ENCODE results near the gene NUP210. TPM values are rescaled to one million over a fixed set of nuclear protein-coding genes. Genes with fewer than 3 reads are reported as not detected.

The NUP210 gene
- total RNA-seq, 1 experiment from 2014 or later: 14.9 TPM

DNA sequence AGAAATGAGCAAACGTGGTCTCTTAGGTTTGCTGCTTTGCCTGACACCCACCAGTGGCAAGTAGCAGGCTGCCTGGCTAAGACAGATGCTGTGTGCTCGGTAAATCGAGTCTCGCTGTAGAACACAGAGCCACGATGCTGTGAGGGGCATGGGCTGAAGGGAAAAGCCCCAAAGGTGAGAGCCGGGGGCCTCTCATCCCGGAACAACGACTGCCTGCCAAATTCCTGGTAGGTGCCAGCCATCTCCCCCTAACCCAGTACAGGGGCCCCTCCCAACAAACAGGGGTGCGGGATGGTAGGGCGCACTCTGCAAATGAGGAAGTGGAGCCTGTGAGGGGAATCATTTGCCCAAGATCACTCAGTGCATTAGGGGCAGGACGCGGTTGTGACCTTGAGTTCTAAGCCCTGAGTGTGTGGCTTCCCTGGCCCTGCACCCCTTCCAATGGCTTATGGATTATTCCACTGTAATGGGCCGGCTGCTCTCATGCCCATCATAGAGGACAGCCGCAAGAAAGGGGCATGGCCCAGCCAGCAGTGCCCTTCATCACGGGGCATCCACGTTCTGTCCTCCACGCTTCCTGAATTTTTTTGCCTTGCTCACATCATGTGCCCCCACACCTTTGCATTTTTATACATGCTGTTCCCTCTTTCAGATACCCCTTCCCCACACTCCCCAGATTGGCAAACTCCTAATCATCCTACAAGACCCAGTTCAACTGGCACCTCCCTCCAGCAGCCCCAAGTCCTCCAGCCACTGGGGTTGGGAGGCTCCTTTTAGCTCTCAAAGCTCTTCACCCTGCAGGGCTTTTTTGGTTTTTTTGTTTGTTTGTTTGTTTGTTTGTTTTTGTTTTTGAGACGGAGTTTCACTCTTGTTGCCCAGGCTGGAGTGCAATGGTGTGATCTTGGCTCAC, 125.4 kb downstream of the NUP210 start:
- in situ Hi-C loops (cut with HindIII; ENCODE audit: low pct_unique_long_range_greater_than_20kb, low sequenced_read_pairs): no loop called here
- DNase-seq (ENCODE audit: low read depth, low spot score): no peak

DNA sequence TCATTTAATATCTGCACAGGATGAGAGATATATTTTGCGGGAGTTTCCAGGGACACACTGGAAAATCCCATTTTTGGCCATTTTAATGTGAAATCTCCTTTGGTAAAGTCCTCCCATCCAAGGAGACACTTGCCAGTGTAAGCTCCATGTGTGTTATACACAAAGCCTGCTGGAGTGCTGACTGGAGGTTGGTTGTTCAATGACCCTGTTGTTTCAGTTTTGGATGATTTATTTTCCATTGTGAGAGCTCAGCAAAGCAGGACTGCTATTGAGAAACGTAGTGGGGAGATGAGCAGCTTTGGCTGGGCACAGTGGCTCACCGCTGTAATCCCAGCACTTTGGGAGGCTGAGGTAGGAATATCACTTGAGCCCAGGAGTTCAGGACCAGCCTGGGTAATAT, 127.7 kb downstream of the NUP210 start:
- in situ Hi-C loops (cut with HindIII; ENCODE audit: low pct_unique_long_range_greater_than_20kb, low sequenced_read_pairs): no loop called here
- peak; percentile 30 for DNase-seq (ENCODE audit: low read depth, low spot score)

DNA sequence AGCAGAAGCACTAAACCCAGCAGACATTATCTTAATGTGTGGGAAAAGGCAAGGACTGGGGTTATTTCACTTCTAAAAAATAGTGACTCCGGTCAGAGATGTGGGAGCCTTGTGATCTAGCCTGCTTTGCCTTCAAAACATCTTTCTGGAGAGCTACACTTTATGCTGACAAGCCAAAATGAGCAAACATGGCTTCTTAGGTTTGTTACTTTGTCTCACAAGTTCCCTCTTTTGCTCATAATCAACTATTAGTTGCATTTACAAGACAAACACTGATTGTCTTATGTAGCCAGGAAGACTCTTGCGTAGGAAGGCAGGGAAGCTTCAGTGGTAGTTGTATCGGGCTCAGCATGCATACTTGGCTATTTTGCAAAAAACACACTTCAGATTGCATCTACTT, 129.2 kb downstream of the NUP210 start:
- in situ Hi-C loops (cut with HindIII; ENCODE audit: low pct_unique_long_range_greater_than_20kb, low sequenced_read_pairs): no loop called here
- DNase-seq (ENCODE audit: low read depth, low spot score): no peak

DNA sequence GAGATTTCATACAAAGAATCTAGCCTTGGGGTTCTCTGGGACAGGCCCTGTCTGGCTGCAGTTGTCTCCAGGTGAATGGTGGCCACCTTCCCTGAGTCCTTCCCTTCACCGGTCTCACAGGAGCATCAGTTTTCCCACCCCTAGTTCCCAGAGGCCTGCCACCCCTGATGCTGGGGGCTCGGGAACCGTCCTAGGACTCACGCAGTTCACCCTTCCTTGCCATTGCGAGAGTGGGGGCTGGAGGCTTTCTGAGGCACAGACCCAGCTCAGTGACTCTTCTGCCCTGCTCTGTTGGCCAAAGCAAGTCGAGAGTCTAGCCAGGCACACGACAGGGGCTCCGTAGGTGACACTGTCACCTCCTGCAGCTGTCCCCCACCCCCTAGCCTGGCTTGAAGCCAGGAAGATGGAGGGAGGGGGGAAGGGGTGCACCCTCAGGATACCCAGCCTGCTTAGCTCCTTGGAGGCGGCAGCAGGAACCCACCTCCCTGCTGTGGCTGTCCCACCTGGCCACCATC, 130.3 kb downstream of the NUP210 start:
- DNase-seq (ENCODE audit: low read depth, low spot score): no peak
- in situ Hi-C loops (cut with HindIII; ENCODE audit: low pct_unique_long_range_greater_than_20kb, low sequenced_read_pairs): no loop called here

DNA sequence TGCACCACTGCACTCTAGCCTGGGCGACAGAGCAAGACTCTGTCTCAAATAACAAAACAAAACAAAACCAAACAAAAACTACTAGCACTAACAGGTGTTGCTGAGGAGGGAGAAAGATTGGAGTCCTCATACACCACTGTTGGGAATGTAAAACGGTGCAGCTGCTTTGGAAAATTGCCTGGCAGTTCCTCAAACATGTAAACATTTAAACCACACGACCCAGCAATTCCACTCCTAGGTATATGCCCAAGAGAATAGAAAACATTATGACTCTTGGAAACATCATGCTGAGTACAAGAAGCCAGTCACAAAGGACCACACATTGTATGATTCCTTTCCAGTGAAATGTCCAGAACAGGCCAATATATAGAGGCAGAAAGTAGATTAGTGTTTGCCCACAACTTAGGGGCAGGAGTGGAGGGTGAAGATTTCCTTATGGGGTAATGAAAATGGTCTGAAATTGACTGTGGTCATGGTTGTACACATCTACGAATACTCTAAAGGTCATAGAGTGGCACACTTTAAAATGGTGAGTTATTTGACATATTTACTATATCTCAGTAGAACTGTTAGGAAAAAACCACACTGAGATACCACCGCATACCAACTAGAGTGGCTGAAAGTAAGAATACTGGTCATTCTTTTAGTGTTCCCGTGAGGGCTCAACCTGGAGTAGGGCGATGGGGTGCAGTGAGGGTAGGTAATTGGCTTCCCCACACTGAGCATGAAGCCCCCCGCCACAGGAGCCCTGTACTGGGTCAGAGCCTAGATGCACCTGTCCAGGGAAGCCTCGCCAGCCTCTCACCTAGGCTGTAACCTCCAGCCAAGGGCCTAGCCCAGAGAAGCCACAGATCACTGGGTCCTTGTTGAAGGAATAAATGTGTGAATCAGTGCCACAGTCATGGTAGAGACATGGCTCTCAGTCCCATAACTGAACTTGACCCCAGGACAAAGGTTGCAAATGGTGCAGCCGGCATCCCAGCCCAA, 131.1 kb downstream of the NUP210 start:
- DNase-seq (ENCODE audit: low read depth, low spot score): no peak

DNA sequence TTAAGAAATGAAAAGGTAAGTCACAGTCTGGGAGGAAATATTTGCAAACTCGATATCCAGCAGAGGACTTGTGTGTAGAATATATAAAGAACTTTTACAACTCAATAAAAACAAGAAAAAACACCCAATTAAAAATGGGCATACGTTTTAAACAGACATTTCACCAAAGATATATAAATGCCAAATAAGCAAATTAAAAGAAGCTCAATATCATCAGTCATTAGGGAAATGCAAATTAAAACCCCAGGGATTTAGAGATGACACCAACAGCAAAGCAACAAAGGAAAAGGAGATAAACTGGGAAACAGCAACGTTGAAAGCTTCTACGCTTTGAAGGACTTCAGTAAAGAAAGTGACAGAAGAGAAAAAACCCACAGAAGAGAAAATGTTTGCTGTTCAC, 132.3 kb downstream of the NUP210 start:
- in situ Hi-C loops (cut with HindIII; ENCODE audit: low pct_unique_long_range_greater_than_20kb, low sequenced_read_pairs): no loop called here
- no peak for DNase-seq (ENCODE audit: low read depth, low spot score)

More for the DNA sequence above, 131.1 kb downstream of the NUP210 start:
- in situ Hi-C loops (cut with HindIII; ENCODE audit: low pct_unique_long_range_greater_than_20kb, low sequenced_read_pairs): no loop called here

DNA sequence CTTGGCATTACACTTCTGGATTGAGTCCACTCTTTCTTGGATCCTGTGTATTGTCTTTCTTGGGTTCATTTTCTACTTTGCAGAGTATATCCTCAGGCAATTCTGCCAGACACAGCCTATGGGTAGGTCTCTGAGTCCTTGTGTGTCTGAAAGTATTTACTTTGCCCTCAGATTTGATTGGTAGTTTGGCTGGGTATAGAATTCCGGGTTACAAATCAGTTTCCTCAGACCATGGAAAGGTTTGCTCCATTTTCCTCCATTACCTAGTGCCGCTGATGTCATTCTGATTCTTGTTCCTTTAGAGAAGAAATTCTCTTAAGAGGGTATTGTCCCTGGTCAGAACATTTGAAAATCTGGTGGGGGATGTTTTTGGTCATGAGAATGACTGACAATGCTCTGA, 133.2 kb downstream of the NUP210 start:
- DNase-seq (ENCODE audit: low read depth, low spot score): no peak
- in situ Hi-C loops (cut with HindIII; ENCODE audit: low pct_unique_long_range_greater_than_20kb, low sequenced_read_pairs): no loop called here

DNA sequence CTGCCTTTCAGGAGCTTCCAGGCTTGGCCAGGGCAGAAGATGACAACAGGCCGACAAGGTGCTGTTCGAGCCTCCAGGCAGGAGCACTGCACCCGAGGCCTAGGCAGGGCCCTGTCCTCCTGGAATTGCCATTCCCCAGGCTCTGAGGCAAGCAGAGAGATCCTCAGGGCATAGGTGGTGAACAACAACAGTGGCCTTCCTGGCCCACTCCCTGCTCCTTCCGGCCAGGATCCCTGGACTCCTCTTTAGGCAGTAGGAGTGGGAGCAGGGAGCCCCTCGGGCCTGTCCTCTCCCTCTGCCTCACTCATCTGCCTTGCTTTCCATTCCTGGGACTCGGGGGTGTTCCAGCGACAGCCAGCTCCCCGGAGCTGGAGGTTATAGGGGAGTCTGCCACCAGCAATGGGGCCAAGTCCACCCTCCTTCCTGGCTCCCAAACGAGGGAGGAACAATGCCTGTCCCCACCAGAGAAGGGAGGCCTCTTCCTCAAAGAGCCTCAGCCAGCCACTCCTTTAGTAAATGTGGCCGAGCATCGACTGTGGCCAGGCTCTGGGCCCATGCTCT, 135.0 kb downstream of the NUP210 start:
- DNase-seq (ENCODE audit: low read depth, low spot score): no peak
- in situ Hi-C loops (cut with HindIII; ENCODE audit: low pct_unique_long_range_greater_than_20kb, low sequenced_read_pairs): no loop called here

DNA sequence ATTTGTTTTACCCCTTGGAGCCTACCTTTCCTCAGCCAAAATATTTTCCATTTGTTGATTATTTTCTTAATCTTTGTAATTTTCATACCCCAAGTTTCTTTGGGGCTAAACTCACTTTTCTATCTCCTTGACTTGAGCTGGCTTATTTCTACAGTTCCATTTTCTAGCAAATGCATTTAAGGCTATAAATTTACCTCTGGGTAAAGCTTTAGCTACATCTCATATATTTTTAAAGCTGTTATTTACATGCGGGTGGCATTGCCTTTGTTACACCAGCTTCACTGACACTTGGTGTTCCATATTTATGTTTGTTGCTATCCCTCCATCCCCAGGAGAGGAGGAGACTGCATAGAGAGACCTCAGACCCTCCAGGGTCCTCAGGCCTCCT, 136.3 kb downstream of the NUP210 start:
- DNase-seq (ENCODE audit: low read depth, low spot score): no peak
- in situ Hi-C loops (cut with HindIII; ENCODE audit: low pct_unique_long_range_greater_than_20kb, low sequenced_read_pairs): no loop called here

DNA sequence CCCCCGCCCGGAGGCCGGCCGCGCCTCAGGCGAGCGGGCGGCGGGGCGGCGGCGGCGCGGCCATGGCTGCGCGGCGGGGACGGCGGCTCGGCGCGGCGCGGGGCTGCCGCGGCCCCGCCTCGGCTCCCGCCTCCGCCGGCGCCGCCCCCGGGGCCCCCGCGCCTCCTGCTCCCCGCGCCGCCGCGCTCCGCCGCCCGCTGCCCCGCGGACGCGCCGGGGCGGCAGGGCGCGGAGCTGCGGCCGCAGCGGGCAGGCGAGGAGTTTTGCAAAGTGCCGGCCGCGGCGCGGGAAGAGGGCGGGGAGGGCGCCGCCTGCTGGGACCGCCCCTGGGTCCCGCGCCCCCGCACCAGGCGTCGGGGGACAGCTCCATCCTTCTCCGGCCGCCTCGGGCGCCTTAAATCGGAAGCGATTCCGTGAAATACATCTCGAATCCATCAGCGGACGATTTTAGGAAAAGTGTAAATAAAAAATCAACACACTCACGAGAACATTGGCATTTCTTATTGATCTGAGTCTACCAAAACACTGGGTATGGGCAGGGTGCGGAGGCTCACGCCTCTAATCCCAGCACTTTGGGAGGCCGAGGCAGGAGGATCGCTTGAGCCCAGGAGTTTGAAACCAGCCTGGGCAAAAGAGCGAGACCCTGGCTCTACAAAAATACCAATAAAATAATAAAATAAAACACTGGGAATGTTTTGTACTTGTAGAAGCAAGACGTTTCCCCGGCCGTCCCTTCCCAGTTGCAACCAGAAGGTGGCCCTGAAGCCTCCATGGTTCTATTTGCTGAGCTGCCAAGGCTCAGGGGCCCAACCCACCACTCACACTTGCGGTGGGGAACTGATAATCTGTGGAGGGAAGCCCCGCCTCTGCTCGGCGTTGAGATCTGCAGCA, 136.9 kb downstream of the NUP210 start:
- in situ Hi-C loops (cut with HindIII; ENCODE audit: low pct_unique_long_range_greater_than_20kb, low sequenced_read_pairs): no loop called here
- DNase-seq (ENCODE audit: low read depth, low spot score): peak; percentile 65

DNA sequence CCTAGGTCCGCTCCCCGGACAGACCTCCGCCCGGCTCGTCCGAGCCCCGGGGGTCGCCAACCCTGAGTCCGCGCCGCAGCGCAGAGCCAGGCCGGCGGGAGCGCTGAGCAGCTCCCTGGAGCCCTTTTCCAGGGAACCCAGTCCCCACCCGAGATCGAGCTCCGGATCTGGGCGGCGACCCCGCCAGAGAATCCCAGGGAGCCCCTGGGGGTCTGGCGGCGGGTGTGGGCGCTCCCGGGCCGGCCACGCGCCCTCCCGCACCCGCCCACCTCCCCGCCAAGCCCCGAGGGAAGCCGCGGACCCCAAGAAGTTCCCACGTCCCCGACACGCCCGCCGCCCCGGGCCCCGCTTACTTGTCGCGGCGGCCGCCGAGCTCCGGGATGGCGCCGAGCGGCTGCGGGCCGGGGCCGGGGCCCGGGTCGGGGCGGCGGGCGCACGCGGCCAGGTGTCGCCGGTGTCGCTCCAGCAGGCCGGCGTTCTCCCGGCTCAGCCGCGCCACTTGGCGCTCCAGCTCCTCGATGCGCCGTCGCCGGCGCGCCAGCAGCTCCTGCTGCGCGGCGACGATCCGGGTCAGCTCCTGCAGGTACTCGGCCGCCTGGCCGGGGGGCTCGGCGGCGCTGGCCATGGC, 137.7 kb downstream of the NUP210 start:
- in situ Hi-C loops (cut with HindIII; ENCODE audit: low pct_unique_long_range_greater_than_20kb, low sequenced_read_pairs): no loop called here
- no peak for DNase-seq (ENCODE audit: low read depth, low spot score)

DNA sequence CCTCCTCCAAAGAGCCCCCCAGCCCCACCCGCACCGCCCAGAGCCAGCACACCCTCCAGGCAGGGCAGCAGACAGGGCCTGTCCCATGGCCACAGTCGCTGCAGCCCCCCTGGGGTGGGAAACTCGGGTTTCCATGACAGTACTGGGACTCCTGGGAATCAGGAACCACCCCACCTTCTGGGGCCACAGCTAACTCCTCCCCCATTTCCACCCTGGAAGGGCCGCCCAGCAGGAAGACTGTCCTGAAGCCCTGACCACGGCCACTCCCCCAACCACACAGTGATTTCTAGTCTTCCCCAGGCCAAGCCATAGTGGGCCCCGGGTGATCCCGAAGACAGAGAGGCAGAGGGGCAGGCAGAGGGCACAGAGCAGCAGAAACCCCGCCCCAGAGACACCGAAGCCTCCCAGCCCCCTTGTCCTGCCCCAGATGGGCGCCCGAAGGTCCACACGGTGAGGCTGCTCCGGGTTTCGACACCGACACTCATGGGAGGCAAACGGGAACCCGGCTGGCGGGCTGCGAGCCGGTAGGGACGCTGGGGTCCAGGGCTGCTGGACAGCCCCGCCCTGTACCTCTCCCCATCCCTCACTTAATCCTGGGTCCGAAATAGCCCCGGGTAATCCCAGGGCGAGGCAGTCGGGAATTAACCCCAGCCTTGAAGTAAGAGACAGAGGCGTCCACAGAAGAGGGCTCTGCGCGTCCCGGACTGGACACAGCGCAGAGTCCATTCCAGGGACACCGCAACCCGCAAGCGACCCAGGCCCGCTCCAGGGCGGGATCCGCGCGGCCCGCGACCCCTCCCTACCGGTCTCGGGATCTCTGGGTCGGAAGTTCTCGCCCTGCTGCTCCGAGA, 138.4 kb downstream of the NUP210 start:
- in situ Hi-C loops (cut with HindIII; ENCODE audit: low pct_unique_long_range_greater_than_20kb, low sequenced_read_pairs): no loop called here
- DNase-seq (ENCODE audit: low read depth, low spot score): peak; percentile 53

DNA sequence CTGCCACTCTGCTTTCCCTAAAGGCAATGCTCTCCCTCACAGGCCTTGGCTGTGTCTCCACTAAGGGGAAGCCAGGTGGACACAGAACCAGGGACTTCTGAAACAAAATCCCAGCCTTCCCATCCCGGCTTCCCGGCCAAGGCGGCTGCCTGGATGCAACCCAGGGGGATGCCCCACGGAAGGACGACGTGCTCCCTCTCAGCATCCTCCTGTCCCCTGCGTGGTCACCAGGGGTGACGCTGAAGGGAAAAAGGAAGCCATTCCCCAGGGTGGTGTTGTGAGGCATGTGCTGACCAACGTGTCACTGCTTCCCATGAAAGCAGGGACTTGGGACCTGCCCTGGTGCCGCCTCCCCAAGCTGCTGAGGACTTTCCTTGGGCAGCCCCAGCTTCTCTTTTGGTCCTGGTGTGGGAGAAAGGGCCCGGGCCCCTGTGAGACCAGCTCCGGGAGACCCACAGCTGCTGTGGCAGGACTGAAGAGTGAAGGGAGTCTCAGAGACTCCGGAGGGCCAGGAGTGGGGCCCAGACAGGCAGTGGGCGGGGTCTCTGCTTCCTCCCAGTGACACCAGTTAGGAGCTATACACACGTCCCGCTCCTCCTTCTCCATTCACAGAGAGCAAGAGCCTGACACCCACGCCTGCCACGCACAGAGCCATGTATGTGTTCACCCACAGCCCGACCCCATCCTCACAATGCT, 139.2 kb downstream of the NUP210 start:
- peak; percentile 23 for DNase-seq (ENCODE audit: low read depth, low spot score)
- in situ Hi-C loops (cut with HindIII; ENCODE audit: low pct_unique_long_range_greater_than_20kb, low sequenced_read_pairs): no loop called here

DNA sequence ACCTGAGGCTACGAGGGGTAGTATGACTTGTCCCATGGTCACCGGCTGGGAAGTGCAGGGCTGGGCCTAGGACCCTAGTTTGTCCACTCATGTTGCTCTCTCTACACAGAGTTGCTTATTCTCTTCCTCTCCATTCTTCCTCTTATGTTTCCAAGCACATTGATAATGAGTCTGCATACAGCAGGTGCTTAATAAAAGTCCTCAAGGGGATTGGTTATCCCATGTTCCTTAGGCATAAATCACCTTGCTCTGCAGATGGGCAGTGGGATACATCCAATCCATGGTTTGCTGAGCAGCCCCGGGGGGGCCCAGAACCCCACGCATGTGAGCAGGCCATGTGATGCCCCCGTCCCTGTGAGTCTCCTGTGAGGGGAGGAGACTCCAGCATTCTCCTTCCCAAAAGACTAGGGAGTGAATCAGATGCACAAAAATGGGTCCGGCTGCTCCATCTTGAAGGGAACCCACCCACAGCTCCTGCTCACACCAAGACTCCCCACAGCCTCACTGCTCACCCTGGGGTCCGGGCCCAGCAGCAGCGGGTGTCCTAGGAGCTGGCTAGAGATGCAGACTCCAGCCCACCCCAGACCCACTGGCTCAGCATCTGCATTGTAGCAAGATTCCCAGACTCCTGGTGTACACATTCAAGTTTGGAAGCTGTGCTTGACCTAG, 139.9 kb downstream of the NUP210 start:
- no peak for DNase-seq (ENCODE audit: low read depth, low spot score)
- in situ Hi-C loops (cut with HindIII; ENCODE audit: low pct_unique_long_range_greater_than_20kb, low sequenced_read_pairs): no loop called here

DNA sequence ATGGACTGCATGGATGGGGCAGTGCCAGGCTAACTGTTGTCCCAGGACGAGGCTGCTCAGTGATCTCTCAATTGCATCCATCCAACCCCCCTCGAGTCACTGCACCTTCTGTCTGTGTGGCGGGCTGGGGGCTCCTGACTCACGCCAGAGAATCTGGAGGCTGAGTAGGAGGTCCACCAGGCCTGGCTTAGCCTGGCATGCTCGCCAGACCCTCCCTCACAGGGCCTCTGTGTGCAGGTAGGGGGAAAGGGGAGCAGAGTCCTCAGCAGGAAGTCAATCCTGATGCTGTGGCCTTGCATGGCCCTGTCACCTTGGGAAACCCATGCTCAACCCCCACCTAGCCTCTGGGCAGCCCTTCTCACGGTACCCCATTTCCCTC, 140.6 kb downstream of the NUP210 start:
- no peak for DNase-seq (ENCODE audit: low read depth, low spot score)
- in situ Hi-C loops (cut with HindIII; ENCODE audit: low pct_unique_long_range_greater_than_20kb, low sequenced_read_pairs): no loop called here
